Posterior cingulate gyrus (tissue), 11 donors: Measurements from ENCODE around the gene ALPG.
"Not testable (repeated sequence)": the region's sequence is repeated elsewhere in the genome, so short reads cannot be mapped to it uniquely, and the experiment has no call there.

Experiments used
- DNase-seq, 10 donors: peaks; one replicate each; pipeline versions ENCODE4 v3.0.0 to v3.0.0-alpha.2; 2020 to 2021; ENCODE audit warnings: mixed read lengths in 3 of 10
- intact Hi-C: fragments of 100-400 bp; cut with DNase I; formaldehyde crosslinking; loops from one replicate; pipeline ENCODE4 v1.15.1; 2023

Gene ALPG

GRCh38 chr2:232447638-232448303, 41.1 kb downstream of the ALPG start:
- intact Hi-C loops = no loop called here
- DNase-seq = peak in 4 of 10 donors; percentile 25 to 85 (median 56)

- DNase-seq = peak in 1 of 10 donors; percentile 36
- intact Hi-C loops = no loop called here
These were observed 41.7 kb downstream of the ALPG start for GRCh38 chr2:232448304-232448690.

- DNase-seq = no peak
- intact Hi-C loops = no loop called here
These were observed 43.3 kb downstream of the ALPG start for GRCh38 chr2:232449964-232450363.

- intact Hi-C loops, DNase-seq: not testable (repeated sequence)
These were observed 45.0 kb downstream of the ALPG start for GRCh38 chr2:232451645-232452044.

GRCh38 chr2:232454630-232455029, 48.0 kb downstream of the ALPG start:
- peak in 1 of 10 donors; percentile 67 for DNase-seq
- intact Hi-C loops = no loop called here

GRCh38 chr2:232455426-232456255, 49.0 kb downstream of the ALPG start, which contains the start of gene ALPI:
Gene ALPI, plus strand, starts transcription at chr2:232456153. Its CDS starts 47 bp downstream, at chr2:232456200.
- DNase-seq = peak in 2 of 10 donors; percentile 55 to 65
- intact Hi-C loops = no loop called here

- DNase-seq = peak in 2 of 10 donors; percentile 21 to 51
- intact Hi-C loops = no loop called here
These were observed 49.9 kb downstream of the ALPG start for GRCh38 chr2:232456296-232457120.

GRCh38 chr2:232457121-232458011, 50.7 kb downstream of the ALPG start:
- intact Hi-C loops = no loop called here
- peak in 1 of 10 donors; percentile 23 for DNase-seq

GRCh38 chr2:232458051-232458660, 51.5 kb downstream of the ALPG start:
- intact Hi-C loops = no loop called here
- peak in 1 of 10 donors; percentile 25 for DNase-seq

- intact Hi-C loops = no loop called here
- peak in 2 of 10 donors; percentile 20 to 81 for DNase-seq
These were observed 52.2 kb downstream of the ALPG start for GRCh38 chr2:232458661-232459418.

- intact Hi-C loops = no loop called here
- no peak for DNase-seq
These were observed 52.9 kb downstream of the ALPG start for GRCh38 chr2:232459419-232460035.

- DNase-seq = no peak
- intact Hi-C loops = no loop called here
These were observed 53.5 kb downstream of the ALPG start for GRCh38 chr2:232460171-232460570.
